ENCODE results near the gene NFIB.

DNA sequence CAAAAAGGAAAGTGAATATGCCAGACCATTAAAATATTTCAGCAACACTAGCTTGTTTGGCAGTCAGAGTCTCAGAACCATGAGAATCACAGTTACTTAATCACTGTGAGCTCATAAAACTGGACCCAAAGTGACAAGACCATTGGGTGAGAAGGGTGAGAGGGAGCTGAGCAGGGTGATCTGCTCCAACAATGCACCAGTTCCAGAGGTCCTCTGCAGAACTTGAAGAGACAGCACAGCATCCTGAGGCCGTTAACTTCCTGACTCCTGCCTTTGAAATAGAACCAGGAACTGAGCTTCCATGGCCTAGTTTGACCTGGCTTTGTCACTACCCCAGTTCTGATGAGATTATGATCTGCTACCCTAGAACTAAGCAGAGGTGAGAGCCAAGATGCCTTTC lies 57.4 kb downstream of the NFIB start:
- TF ChIP-seq EZH2phosphoT487 (IDR thresholded peaks at IDR 0.05; ENCODE audit: low read depth, severe bottlenecking, unreplicated experiment) (no peak), CTCF (IDR thresholded peaks at IDR 0.05; ENCODE audit: poor library complexity) (no peak), EZH2 (IDR thresholded peaks at IDR 0.05; ENCODE audit: borderline replicate concordance) (no peak)

Measured in hepatocyte (in vitro differentiated cells).